Astrocyte of the spinal cord (primary cell): ENCODE data around the gene SLC25A34.
"Not testable (repeated sequence)": the region's sequence is repeated elsewhere in the genome, so short reads cannot be mapped to it uniquely, and the experiment has no call there.

Experiments
- DNase-seq: peaks from one replicate; pipeline ENCODE4 v3.0.0; 2011; ENCODE audit warnings: low read depth, low spot score
- H3K4me3 ChIP-seq: 2 replicates; pipeline ENCODE4 v1.5.1; 2011; ENCODE audit warnings: low read depth, mild to moderate bottlenecking, low read length, moderate library complexity
- in situ Hi-C: cut with HindIII; loops from 2 replicates; pipeline ENCODE4 v1.10.0; 2017; ENCODE audit warnings: low sequenced_read_pairs
- TF ChIP-seq, protein P1 (sequence below): IDR thresholded peaks from 2 replicates; pipeline ENCODE4 v1.5.1; 2012; ENCODE audit warnings: low read depth, mild to moderate bottlenecking, low read length, inconsistent platforms

Gene SLC25A34

DNA sequence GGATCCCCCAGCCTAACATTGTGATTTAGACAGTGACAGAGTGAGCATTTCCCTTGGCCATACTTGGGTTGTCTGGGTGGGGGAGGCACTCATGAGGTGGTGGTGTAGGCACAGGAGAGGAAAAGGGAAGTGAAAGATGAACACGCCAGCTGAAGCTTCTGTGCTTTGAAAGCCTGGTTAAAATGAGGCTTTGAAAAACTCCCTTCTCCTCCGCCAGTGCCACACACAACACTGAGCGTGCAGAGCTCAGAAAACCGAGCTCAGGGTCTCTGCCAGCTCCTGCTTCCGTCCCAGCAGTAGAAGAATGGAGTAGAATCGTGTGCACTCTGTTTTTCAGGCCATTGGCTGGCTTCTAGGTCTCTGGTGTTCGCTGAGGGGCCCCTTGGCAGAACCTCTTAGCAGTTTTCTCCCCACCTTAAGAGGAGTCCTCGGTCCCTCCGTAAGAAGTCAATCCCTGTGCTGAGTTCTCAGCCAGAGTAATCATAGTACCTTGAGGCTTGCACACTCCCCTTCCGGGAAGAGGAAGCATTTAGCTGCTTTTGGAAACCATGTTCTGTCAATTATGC is 39.0 kb upstream of the SLC25A34 start:
- no peak for DNase-seq
- in situ Hi-C loops, result no loop called here
- no peak overlapping the region for H3K4me3 ChIP-seq
- TF ChIP-seq, protein P1, sequence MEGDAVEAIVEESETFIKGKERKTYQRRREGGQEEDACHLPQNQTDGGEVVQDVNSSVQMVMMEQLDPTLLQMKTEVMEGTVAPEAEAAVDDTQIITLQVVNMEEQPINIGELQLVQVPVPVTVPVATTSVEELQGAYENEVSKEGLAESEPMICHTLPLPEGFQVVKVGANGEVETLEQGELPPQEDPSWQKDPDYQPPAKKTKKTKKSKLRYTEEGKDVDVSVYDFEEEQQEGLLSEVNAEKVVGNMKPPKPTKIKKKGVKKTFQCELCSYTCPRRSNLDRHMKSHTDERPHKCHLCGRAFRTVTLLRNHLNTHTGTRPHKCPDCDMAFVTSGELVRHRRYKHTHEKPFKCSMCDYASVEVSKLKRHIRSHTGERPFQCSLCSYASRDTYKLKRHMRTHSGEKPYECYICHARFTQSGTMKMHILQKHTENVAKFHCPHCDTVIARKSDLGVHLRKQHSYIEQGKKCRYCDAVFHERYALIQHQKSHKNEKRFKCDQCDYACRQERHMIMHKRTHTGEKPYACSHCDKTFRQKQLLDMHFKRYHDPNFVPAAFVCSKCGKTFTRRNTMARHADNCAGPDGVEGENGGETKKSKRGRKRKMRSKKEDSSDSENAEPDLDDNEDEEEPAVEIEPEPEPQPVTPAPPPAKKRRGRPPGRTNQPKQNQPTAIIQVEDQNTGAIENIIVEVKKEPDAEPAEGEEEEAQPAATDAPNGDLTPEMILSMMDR, result no peak

DNA sequence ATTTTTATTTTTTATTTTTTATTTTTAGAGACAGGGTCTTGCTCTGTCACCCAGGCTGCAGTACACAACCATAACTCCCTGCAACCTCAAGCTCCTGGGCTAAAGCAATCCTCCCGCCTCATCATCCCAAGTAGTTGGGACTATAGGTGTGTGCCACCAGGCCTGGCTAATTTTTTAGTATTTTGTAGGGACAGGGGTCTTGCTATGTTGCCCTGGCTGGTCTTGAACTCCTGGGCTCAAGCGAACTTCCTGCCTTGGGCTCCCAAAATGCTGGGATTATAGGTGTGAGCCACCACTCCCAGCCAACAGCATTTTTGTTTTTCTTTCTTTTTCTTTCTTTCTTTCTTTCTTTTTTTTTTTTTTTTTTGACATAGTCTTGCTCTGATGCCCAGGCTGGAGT is 37.9 kb upstream of the SLC25A34 start:
- TF ChIP-seq, protein P1, result no peak
- H3K4me3 ChIP-seq, result no peak overlapping the region
- no peak for DNase-seq
- in situ Hi-C loops, result no loop called here

DNA sequence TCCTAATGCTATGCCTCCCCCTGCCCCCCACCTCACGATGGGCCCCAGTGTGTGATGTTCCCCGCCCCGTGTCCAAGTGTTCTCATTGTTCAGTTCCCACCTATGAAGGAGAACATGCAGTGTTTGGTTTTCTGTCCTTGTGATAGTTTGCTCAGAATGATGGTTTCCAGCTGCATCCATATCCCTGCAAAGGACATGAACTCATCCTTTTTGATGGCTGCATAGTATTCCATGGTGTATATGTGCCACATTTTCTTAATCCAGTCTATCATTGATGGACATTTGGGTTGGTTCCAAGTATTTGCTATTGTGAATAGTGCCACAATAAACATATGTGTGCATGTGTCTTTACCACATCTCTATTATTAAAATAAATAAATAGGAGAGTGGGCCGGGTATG is 36.7 kb upstream of the SLC25A34 start:
- H3K4me3 ChIP-seq, in situ Hi-C loops, DNase-seq: not testable (repeated sequence)

DNA sequence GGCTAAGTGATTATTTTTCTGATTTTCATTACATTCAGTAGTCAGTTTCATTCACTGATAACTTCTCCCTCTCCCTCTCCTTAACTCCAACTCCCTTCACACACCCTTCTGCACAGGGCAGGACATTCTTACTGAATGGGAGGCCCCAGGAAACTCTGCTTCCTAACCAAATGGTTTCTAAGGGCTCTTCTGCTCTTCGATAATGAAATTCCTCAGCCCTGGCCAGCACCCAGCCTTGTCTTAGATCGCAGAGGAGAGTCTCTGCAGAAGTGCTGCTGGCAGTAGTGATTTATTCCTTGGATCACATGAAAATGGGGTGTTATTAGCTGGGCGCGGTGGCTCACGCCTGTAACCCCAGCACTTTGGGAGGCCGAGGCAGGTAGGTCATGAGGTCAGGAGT is 35.5 kb upstream of the SLC25A34 start:
- in situ Hi-C loops, result no loop called here
- no peak overlapping the region for H3K4me3 ChIP-seq
- DNase-seq, result no peak
- TF ChIP-seq, protein P1, result no peak

DNA sequence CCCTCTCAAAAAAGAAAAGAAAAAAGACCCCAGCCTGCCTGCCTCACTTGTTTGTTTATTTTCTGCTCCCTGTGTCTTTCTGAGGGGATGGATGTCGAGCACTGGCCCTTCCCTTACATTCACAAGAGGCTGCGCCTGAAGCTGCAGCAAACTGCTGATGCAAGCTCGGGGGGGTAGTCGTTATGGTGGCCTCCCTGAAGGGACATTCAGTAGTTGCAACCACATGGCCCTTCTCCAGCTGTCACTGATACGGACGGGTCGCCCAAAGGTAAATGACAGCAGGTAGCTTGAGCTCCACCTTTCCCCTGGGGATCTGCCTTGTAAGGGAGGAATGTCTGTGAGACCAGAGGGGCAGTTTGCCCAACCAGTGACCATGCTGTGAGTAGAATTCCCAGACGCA is 34.3 kb upstream of the SLC25A34 start:
- TF ChIP-seq, protein P1, result no peak
- no peak for DNase-seq
- no peak overlapping the region for H3K4me3 ChIP-seq
- in situ Hi-C loops, result no loop called here

DNA sequence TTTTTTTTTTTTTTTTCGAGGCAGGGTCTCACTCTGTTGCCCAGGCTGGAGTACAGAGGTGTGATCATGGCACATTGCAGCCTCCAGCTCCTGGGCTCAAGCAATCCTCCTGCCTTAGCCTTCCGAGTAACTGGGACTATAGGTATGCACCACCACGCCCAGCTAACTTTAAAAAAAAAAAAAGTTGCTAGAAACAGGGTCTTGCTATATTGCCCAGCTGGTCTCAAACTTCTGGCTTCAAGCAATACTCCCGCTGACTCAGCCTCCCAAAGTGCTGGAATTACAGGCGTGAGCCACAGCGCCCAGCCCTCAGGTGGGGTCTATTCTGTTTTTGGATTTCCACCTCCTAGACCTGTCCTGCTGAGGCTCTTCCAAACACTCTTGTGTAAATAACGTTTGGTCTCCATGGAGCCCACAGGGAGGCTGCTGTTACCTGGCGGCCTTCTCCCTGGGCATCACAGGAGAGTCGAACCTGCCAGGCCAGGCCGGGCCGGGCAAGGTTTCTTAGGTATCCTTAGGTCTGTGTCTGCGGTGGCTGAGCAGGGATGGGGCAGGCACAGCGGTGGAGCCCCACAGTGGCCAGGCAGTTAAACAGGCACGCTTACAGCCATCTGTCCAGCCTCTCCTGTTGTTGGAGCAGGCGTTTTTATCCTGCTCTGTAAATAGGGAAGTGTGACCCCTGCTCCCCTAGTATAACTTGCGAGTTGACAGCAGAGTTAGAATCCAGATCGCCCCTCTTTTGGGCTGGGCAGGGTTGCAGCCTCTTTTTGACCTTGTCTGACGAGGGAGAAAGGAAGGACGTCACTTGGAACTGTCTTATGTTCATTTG is 33.1 kb upstream of the SLC25A34 start:
- in situ Hi-C loops, result no loop called here

DNA sequence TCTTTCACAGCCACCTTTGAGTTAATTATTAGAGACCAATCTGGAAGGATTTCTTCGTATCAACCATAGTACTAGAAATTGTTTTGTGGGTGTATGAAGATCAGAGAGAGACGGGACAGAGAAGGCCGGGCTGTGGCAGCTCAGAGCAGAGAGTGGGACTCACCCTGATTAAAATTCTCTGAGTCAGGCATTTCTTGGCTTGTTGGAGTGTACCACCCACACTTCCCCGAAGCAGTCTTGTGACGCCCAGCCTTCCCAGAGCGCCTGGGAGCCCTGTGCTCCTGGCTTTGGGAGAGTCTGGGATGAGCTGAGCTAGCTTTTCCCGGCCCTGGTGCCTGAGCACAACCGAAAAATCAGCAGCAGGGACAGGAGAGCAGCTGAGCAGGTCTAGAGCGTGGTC is 32.5 kb upstream of the SLC25A34 start:
- TF ChIP-seq, protein P1, result no peak
- no peak overlapping the region for H3K4me3 ChIP-seq
- in situ Hi-C loops, result no loop called here
- DNase-seq, result peak; percentile 87

More for the DNA sequence above, 33.1 kb upstream of the SLC25A34 start:
- TF ChIP-seq, protein P1, result peak; percentile 30
- no peak overlapping the region for H3K4me3 ChIP-seq
- no peak for DNase-seq
